Nephron progenitor cell (in vitro differentiated cells): ENCODE measurements around the gene DUSP19.

Experiments used
- DNase-seq: peaks from one replicate; pipeline ENCODE4 v3.0.0; 2021
- H3K27ac Mint-ChIP-seq: 2 replicates; pipeline ENCODE4 v1.8.0; 2021; ENCODE audit warnings: mild to moderate bottlenecking, moderate library complexity, mixed read lengths
- H3K27me3 Mint-ChIP-seq: 2 replicates; pipeline ENCODE4 v1.8.0; 2021; ENCODE audit warnings: mild to moderate bottlenecking, low read depth, mixed read lengths; ENCODE audit not compliant: poor library complexity
- H3K36me3 Mint-ChIP-seq: 2 replicates; pipeline ENCODE4 v1.8.0; 2021; ENCODE audit warnings: low read depth, mixed read lengths
- H3K4me1 Mint-ChIP-seq: 2 replicates; pipeline ENCODE4 v1.8.0; 2021; ENCODE audit warnings: mixed read lengths
- H3K4me3 Mint-ChIP-seq: 2 replicates; pipeline ENCODE4 v1.8.0; 2021; ENCODE audit warnings: mild to moderate bottlenecking, moderate library complexity, mixed read lengths
- H3K9me3 Mint-ChIP-seq: 2 replicates; pipeline ENCODE4 v1.8.0; 2021; ENCODE audit warnings: mild to moderate bottlenecking, moderate library complexity, mixed read lengths
- CTCF ChIP-seq: fragments of 200-600 bp; sonication (generic); IDR thresholded peaks from 2 replicates; pipeline ENCODE4 v1.5.0; 2021; ENCODE audit warnings: antibody characterized with exemption

The DUSP19 gene

GRCh38 chr2:183124957-183125255 lies 46.4 kb downstream of the DUSP19 start:
- Mint-ChIP-seq H3K36me3 (peaks cover 10% of the 10 kb centered on the region), H3K27me3 (no peaks in the 10 kb centered on the region), H3K9me3 (no peaks in the 10 kb centered on the region), H3K27ac (peak overlapping the region; percentile 99), H3K4me3 (peak overlapping the region; percentile 96), H3K4me1 (peaks cover 27% of the 10 kb centered on the region)
- TF ChIP-seq CTCF, result no peak
- DNase-seq, result no peak

GRCh38 chr2:183125659-183126341 lies 47.3 kb downstream of the DUSP19 start:
- H3K27ac Mint-ChIP-seq, result no peak overlapping the region
- H3K36me3 Mint-ChIP-seq, result peaks cover 10% of the 10 kb centered on the region
- no peaks in the 10 kb centered on the region for H3K27me3 Mint-ChIP-seq
- H3K4me3 Mint-ChIP-seq, result peak overlapping the region; percentile 96
- peaks cover 27% of the 10 kb centered on the region for H3K4me1 Mint-ChIP-seq
- no peaks in the 10 kb centered on the region for H3K9me3 Mint-ChIP-seq
- no peak for TF ChIP-seq CTCF
- no peak for DNase-seq

- H3K9me3 Mint-ChIP-seq, result no peaks in the 10 kb centered on the region
- peaks cover 19% of the 10 kb centered on the region for H3K36me3 Mint-ChIP-seq
- H3K27ac Mint-ChIP-seq, result no peak overlapping the region
- peak overlapping the region; percentile 96 for H3K4me3 Mint-ChIP-seq
- TF ChIP-seq CTCF, result no peak
- H3K27me3 Mint-ChIP-seq, result no peaks in the 10 kb centered on the region
- peaks cover 27% of the 10 kb centered on the region for H3K4me1 Mint-ChIP-seq
- no peak for DNase-seq
Measured at GRCh38 chr2:183126635-183127034, 48.1 kb downstream of the DUSP19 start.

- Mint-ChIP-seq H3K36me3 (peaks cover 41% of the 10 kb centered on the region), H3K9me3 (no peaks in the 10 kb centered on the region), H3K4me3 (no peak overlapping the region), H3K27ac (no peak overlapping the region), H3K4me1 (no peaks in the 10 kb centered on the region), H3K27me3 (no peaks in the 10 kb centered on the region)
- DNase-seq, result no peak
- TF ChIP-seq CTCF, result no peak
Measured at GRCh38 chr2:183134016-183134415, 55.5 kb downstream of the DUSP19 start.

- Mint-ChIP-seq H3K36me3 (peaks cover 90% of the 10 kb centered on the region), H3K9me3 (peaks cover 44% of the 10 kb centered on the region), H3K4me3 (no peak overlapping the region), H3K27ac (no peak overlapping the region), H3K4me1 (no peaks in the 10 kb centered on the region), H3K27me3 (no peaks in the 10 kb centered on the region)
- DNase-seq, result no peak
- no peak for TF ChIP-seq CTCF
Measured at GRCh38 chr2:183148955-183149354, 70.4 kb downstream of the DUSP19 start.

- DNase-seq, result no peak
- no peaks in the 10 kb centered on the region for H3K27me3 Mint-ChIP-seq
- H3K4me3 Mint-ChIP-seq, result no peak overlapping the region
- H3K36me3 Mint-ChIP-seq, result peaks cover 90% of the 10 kb centered on the region
- TF ChIP-seq CTCF, result no peak
- H3K27ac Mint-ChIP-seq, result no peak overlapping the region
- no peaks in the 10 kb centered on the region for H3K4me1 Mint-ChIP-seq
- H3K9me3 Mint-ChIP-seq, result peaks cover 43% of the 10 kb centered on the region
Measured at GRCh38 chr2:183149489-183149888, 70.9 kb downstream of the DUSP19 start.
